ENCODE data around the gene RAB31.

- TF ChIP-seq, protein P1, sequence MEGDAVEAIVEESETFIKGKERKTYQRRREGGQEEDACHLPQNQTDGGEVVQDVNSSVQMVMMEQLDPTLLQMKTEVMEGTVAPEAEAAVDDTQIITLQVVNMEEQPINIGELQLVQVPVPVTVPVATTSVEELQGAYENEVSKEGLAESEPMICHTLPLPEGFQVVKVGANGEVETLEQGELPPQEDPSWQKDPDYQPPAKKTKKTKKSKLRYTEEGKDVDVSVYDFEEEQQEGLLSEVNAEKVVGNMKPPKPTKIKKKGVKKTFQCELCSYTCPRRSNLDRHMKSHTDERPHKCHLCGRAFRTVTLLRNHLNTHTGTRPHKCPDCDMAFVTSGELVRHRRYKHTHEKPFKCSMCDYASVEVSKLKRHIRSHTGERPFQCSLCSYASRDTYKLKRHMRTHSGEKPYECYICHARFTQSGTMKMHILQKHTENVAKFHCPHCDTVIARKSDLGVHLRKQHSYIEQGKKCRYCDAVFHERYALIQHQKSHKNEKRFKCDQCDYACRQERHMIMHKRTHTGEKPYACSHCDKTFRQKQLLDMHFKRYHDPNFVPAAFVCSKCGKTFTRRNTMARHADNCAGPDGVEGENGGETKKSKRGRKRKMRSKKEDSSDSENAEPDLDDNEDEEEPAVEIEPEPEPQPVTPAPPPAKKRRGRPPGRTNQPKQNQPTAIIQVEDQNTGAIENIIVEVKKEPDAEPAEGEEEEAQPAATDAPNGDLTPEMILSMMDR (optimal IDR thresholded peaks at IDR 0.05 in 1 of 3, IDR thresholded peaks at IDR 0.05 in 1 of 3, conservative IDR thresholded peaks at IDR 0.05 in 1 of 3; ENCODE audit: extremely low read depth in 1 of 3, insufficient read depth in 2 of 3, low read length in 3 of 3): no peak
- TF ChIP-seq EZH2 (IDR thresholded peaks at IDR 0.05; ENCODE audit: low read length): no peak
Observed at GRCh38 chr18:9715088-9715343, 6.9 kb downstream of the RAB31 start.

Data from keratinocyte (primary cell).